ENCODE measurements around the gene MOB2. TPM values are rescaled to one million over a fixed set of nuclear protein-coding genes. Genes with fewer than 3 reads are reported as not detected.

The MOB2 gene
- total RNA-seq, 1 donor from 2014 or later: 26.9 TPM

- TF ChIP-seq, protein P1, sequence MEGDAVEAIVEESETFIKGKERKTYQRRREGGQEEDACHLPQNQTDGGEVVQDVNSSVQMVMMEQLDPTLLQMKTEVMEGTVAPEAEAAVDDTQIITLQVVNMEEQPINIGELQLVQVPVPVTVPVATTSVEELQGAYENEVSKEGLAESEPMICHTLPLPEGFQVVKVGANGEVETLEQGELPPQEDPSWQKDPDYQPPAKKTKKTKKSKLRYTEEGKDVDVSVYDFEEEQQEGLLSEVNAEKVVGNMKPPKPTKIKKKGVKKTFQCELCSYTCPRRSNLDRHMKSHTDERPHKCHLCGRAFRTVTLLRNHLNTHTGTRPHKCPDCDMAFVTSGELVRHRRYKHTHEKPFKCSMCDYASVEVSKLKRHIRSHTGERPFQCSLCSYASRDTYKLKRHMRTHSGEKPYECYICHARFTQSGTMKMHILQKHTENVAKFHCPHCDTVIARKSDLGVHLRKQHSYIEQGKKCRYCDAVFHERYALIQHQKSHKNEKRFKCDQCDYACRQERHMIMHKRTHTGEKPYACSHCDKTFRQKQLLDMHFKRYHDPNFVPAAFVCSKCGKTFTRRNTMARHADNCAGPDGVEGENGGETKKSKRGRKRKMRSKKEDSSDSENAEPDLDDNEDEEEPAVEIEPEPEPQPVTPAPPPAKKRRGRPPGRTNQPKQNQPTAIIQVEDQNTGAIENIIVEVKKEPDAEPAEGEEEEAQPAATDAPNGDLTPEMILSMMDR (conservative IDR thresholded peaks at IDR 0.05; ENCODE audit: low read depth, low read length): no peak
- no peak for DNase-seq (ENCODE audit: low read depth)
- no peak overlapping the region for H3K4me3 ChIP-seq (ENCODE audit: low read depth, low read length)
Measured at GRCh38 chr11:1442807-1443366, 43.7 kb downstream of the MOB2 start.

GRCh38 chr11:1442163-1442562 lies 44.4 kb downstream of the MOB2 start:
- TF ChIP-seq, protein P1 (conservative IDR thresholded peaks at IDR 0.05; ENCODE audit: low read depth, low read length): no peak

GRCh38 chr11:1440496-1440895 lies 46.1 kb downstream of the MOB2 start:
- TF ChIP-seq, protein P1 (conservative IDR thresholded peaks at IDR 0.05; ENCODE audit: low read depth, low read length): no peak
- no peak overlapping the region for H3K4me3 ChIP-seq (ENCODE audit: low read depth, low read length)
- DNase-seq (ENCODE audit: low read depth): no peak

More at GRCh38 chr11:1442163-1442562, 44.4 kb downstream of the MOB2 start:
- DNase-seq (ENCODE audit: low read depth): no peak
- no peak overlapping the region for H3K4me3 ChIP-seq (ENCODE audit: low read depth, low read length)

DNA sequence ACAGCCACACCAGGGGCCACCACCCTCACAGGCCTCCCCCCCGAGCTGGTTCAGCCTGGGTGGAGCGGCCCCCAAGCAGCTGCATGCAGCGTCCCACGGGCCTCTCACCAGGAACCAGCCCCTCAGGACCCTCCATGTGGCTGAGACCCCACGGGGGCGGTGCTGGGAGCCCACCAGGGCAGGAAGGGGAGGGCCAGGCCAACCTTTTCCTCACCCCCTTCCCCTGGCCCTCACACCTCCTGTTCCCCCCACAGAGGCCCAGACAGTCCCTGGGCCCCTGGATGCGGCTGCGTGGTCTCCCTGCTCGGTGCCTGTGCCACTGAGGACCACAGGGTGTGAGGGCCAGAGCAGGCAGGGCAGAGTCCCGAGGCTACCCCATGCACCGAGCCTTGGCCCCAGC lies 46.5 kb downstream of the MOB2 start:
- TF ChIP-seq, protein P1 (conservative IDR thresholded peaks at IDR 0.05; ENCODE audit: low read depth, low read length): no peak
- no peak for DNase-seq (ENCODE audit: low read depth)
- H3K4me3 ChIP-seq (ENCODE audit: low read depth, low read length): no peak overlapping the region

GRCh38 chr11:1439341-1439740 lies 47.2 kb downstream of the MOB2 start:
- TF ChIP-seq, protein P1 (conservative IDR thresholded peaks at IDR 0.05; ENCODE audit: low read depth, low read length): no peak
- no peak for DNase-seq (ENCODE audit: low read depth)
- no peak overlapping the region for H3K4me3 ChIP-seq (ENCODE audit: low read depth, low read length)

GRCh38 chr11:1438967-1439330 lies 47.6 kb downstream of the MOB2 start:
- TF ChIP-seq, protein P1 (conservative IDR thresholded peaks at IDR 0.05; ENCODE audit: low read depth, low read length): no peak
- no peak overlapping the region for H3K4me3 ChIP-seq (ENCODE audit: low read depth, low read length)
- DNase-seq (ENCODE audit: low read depth): no peak

- no peak overlapping the region for H3K4me3 ChIP-seq (ENCODE audit: low read depth, low read length)
- DNase-seq (ENCODE audit: low read depth): no peak
- TF ChIP-seq, protein P1 (conservative IDR thresholded peaks at IDR 0.05; ENCODE audit: low read depth, low read length): no peak
Measured at GRCh38 chr11:1438261-1438966, 48.2 kb downstream of the MOB2 start.
